ENCODE data around the gene FKBP15. TPM values are rescaled to one million over a fixed set of nuclear protein-coding genes. Genes with fewer than 3 reads are reported as not detected.
A peak's percentile ranks its signal among the peaks of the same experiment; 100 is the strongest.

FKBP15 gene
- polyA plus RNA-seq, 1 of the 3 experiments (the other 2 are of a cell fraction) = 13.9 TPM

DNA sequence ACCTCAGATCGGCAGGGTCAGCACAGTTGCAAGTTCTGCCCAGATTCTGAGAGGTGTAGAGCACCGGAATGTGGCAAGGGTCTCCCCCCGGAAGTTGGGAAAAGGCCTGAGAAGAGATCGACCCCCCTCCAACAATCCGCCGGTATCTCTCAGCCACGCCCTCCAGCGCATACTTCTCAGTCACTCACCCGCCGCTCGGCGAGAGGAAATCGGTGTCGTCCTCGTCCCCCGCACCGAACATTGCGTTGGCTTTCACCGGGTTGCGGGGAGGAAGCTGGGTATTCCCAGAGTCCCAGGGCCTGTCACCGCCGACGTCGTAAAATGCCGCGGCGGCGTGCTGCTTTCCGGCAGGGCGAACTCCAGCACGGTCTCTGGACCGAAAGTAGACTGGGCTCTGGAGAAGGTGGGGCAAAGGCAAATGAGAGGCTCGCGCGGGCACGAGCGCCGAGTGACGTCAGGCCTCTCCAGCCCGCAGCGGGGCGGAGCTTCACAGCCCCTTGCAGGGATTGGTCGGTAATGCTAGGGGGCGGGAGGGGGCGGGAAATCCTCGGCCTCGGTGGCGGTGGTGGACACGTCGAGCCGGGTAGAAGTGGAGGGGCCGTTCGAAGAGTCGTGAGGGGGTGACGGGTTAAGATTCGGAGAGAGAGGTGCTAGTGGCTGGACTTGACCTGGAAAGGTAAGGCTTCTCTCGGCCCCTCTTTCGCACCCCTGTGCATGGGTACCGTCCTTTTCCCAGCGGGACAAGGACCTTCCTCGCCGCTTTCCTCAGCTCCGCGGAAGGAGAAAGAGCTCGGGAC is at the start of gene FKBP15, which contains the start of gene SLC31A1 (continued):
- TF ChIP-seq FOXJ3 (CRISPR knock-in tag; IDR thresholded peaks at IDR 0.05) = no peak
- no peak for TF ChIP-seq MEF2A (IDR thresholded peaks at IDR 0.05; ENCODE audit: borderline replicate concordance, low read depth)
- peak; percentile 95; the same call in 1 of the 2 replicates for TF ChIP-seq SIN3A (IDR thresholded peaks at IDR 0.05; ENCODE audit: borderline replicate concordance, low read depth, low read length)
- no peak for TF ChIP-seq SMC3 (IDR thresholded peaks at IDR 0.05; ENCODE audit: low read depth, low read length)
- no peak for TF ChIP-seq EP300 (IDR thresholded peaks at IDR 0.05; ENCODE audit: borderline replicate concordance in 1 of 2, low read depth in 1 of 2, low read length in 1 of 2)

DNA sequence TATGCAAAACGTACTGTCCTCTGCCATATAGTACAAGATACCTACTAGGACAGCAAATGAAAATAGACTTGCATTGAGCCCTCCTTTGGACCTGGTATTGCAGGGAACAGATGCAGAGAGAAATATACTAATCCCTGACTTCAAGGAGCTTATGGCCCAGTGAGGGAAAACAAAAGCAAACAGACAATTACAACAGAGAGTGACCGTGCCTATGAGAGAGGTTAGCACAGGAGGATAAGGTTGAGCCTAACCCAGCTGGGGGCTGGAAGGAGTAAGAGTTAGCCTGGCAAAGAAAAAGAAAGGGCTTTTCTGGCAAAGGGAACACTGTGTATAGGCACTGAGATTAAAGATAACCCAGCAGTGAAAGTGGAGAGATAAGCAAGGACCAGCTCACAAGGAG is 48.8 kb upstream of the FKBP15 start:
- H3K36me3 ChIP-seq (replicated peaks in 1 of 2; ENCODE audit: control insufficient read depth in 1 of 2, insufficient read depth in 2 of 2, low read length in 1 of 2) = peaks cover 38 to 55% of the 10 kb centered on the region in 2 experiments
- TF ChIP-seq TCF12 (IDR thresholded peaks at IDR 0.05) (no peak), TAF1 (IDR thresholded peaks at IDR 0.05; ENCODE audit: borderline replicate concordance, low read depth, low read length) (no peak), GATA2 (CRISPR knock-in tag; IDR thresholded peaks at IDR 0.05) (no peak), ELF1 (IDR thresholded peaks at IDR 0.05) (no peak), TEAD4 (IDR thresholded peaks at IDR 0.05; ENCODE audit: borderline replicate concordance, insufficient read depth) (no peak), RFX5 (IDR thresholded peaks at IDR 0.05; ENCODE audit: low read length) (no peak), NFIC (IDR thresholded peaks at IDR 0.05; ENCODE audit: borderline replicate concordance) (no peak), FOXM1 (IDR thresholded peaks at IDR 0.05; ENCODE audit: low read depth) (no peak), EZH2phosphoT487 (IDR thresholded peaks at IDR 0.05; ENCODE audit: borderline replicate concordance, low read depth) (no peak), RXRA (IDR thresholded peaks at IDR 0.05; ENCODE audit: borderline replicate concordance, low read depth) (no peak), SIN3A (IDR thresholded peaks at IDR 0.05; ENCODE audit: borderline replicate concordance, low read depth, low read length) (no peak), SMC3 (IDR thresholded peaks at IDR 0.05; ENCODE audit: low read depth, low read length) (no peak), POLR2AphosphoS5 (IDR thresholded peaks at IDR 0.05; ENCODE audit: low read depth, low read length) (no peak)
- TF ChIP-seq, protein P1, sequence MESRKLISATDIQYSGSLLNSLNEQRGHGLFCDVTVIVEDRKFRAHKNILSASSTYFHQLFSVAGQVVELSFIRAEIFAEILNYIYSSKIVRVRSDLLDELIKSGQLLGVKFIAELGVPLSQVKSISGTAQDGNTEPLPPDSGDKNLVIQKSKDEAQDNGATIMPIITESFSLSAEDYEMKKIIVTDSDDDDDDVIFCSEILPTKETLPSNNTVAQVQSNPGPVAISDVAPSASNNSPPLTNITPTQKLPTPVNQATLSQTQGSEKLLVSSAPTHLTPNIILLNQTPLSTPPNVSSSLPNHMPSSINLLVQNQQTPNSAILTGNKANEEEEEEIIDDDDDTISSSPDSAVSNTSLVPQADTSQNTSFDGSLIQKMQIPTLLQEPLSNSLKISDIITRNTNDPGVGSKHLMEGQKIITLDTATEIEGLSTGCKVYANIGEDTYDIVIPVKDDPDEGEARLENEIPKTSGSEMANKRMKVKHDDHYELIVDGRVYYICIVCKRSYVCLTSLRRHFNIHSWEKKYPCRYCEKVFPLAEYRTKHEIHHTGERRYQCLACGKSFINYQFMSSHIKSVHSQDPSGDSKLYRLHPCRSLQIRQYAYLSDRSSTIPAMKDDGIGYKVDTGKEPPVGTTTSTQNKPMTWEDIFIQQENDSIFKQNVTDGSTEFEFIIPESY (IDR thresholded peaks at IDR 0.05; ENCODE audit: borderline replicate concordance, low read depth) = no peak
- TF ChIP-seq, protein P2, sequence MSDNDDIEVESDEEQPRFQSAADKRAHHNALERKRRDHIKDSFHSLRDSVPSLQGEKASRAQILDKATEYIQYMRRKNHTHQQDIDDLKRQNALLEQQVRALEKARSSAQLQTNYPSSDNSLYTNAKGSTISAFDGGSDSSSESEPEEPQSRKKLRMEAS (IDR thresholded peaks at IDR 0.05; ENCODE audit: low read depth) = no peak
- no peak overlapping the region for H3K9ac ChIP-seq
- no peaks in the 10 kb centered on the region for H3K9me3 ChIP-seq
- no peaks in the 10 kb centered on the region for H3K27me3 ChIP-seq (ENCODE audit: insufficient read depth)
- peaks cover 14% of the 10 kb centered on the region for H3K79me2 ChIP-seq (ENCODE audit: insufficient read depth)
- H3K27ac ChIP-seq (ENCODE audit: low read depth in 2 of 2, low read length in 1 of 2) = no peak overlapping the region
- ChIA-PET CTCF (interaction anchor here (0.7 to 1.7 kb wide), 4 partner anchors 9 to 318 kb away, joined by 3 to 5 read pairs (median 4); no protein-coding TSS in a partner anchor), POLR2A (no interaction called here)
- WGBS (ENCODE audit: low lambda C conversion rate) = 98% methylated on average over 2 of the region's 2 CpGs
- H3K4me1 ChIP-seq (ENCODE audit: control insufficient read depth in 1 of 2, insufficient read depth in 2 of 2, low read depth in 1 of 2, low read length in 1 of 2) = peaks cover 0 to 6% of the 10 kb centered on the region in 2 experiments; a peak in 3 of 4 replicates
- no peak overlapping the region for H3K4me3 ChIP-seq (ENCODE audit: low read depth in 2 of 2, low read length in 1 of 2)
- DNase-seq = no peak
- no peaks in the 10 kb centered on the region; the same call in 1 of the 2 replicates for H4K20me1 ChIP-seq (ENCODE audit: insufficient read depth)
- no peak overlapping the region for H2AFZ ChIP-seq (ENCODE audit: low read depth)
- H3F3A ChIP-seq (replicated peaks; ENCODE audit: insufficient read depth) = peaks cover 8% of the 10 kb centered on the region
- no peaks in the 10 kb centered on the region for H3K9me2 ChIP-seq
- no peak overlapping the region for H3K4me2 ChIP-seq

Measured in SK-N-SH (cell line).